Hepatic stellate cell (primary cell): ENCODE data around the gene LYRM4.

ENCODE experiments used
- DNase-seq: peaks from one replicate; pipeline ENCODE4 v3.0.0; 2011; ENCODE audit warnings: low spot score

Gene LYRM4

GRCh38 chr6:5146398-5146797 lies 114.4 kb downstream of the LYRM4 start:
- no peak for DNase-seq

GRCh38 chr6:5143634-5144311 lies 117.0 kb downstream of the LYRM4 start:
- DNase-seq, result peak; percentile 74

DNA sequence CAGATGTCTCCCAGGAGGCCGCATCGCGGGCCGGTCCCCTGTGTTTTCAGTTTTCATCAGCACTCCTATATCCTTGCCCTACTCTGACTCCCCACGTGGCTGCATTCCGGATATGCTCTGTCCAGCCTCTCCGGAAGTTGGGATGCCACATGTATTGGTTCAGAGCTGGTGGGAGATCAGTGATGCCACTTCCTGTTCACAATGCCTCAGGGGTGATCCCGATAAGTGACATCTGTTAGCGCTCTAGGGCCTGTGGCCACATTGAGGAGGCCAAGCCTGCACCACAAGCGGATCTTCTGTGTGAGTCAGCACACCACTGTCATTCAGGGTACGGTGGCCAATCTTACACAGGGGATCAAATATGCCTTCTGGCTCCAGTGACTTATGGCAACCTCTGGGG lies 117.8 kb downstream of the LYRM4 start:
- DNase-seq, result no peak

DNA sequence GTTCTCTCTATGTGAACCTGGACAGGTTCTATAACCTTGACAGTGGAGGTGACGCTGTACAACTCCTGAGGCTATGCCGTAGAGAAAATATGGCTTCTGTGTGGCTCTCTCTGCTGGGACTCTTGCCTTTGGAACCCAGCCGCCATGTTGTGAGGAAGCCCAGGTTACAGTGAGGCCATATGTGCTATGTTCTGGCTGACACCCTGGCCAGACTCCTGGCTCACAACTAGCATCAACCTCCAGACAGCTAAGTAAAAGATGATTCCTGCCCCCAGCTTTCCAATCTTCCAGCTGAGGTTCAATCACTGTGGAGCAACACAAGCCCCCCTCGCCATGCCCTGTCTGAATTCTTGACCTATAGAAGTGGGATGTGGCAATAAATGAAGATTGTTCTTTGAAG lies 118.6 kb downstream of the LYRM4 start:
- no peak for DNase-seq

DNA sequence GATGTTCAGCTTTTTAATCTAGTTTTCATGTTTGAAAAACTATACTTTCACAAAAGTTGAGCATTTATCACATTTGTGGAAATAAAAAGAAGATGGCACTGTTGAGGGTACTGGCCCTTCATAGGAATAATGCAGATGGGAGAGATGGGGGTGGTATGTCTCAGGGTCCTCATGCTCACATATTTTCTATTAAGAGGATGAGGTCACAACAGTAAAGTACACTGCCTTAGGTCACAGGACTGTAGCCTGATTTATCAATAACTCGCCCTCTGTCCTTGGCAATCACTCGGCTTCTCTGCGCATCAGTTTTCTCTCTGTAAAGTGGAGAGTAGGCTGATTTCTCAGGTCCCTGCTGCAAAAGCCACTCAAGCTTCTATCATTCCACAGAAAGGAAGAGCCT lies 119.7 kb downstream of the LYRM4 start:
- DNase-seq, result no peak

DNA sequence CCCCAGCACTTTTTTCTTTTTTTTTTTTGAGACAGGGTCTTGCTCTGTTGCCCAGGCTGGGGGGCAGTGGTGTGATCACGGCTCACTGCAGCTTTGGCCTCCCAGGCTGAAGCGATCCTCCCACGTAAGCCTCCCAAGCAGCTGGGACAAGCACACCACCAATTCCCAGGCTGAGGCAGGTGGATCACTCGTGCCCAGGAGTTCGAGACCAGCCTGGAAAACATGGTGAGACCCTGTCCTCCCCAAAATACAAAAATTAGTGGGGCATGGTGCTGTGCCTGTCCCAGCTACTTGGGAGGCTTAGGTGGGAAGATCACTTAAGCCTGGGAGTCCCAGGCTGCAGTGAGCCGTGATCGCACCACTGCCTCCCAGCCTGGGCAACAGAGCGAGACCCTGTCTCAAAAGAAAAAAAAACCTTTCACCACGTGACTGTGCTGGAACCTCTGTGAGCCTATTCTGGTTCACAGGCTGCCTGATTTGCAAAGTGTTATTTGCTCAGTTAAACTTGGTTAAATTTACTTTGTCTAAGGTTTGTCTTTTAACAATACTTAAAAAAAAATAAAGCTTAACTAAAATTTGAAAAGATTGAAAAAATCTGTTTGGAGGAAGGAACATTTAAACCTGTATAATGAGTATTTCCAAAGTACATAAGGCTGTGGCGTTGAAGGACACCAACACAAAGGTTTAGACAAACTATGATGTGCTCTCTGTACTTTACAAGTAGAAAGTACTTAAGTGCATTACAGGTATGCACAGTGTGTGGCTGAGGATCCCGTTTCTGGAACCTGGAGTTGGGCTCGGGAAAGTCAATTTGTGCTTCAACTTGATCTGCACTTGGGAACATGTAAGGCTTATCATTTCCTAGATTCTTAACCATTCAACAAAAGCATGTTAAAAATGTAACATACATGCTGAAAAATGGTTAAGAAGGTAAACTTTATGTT lies 120.7 kb downstream of the LYRM4 start:
- no peak for DNase-seq

GRCh38 chr6:5138995-5139827 lies 121.5 kb downstream of the LYRM4 start:
- DNase-seq, result no peak

DNA sequence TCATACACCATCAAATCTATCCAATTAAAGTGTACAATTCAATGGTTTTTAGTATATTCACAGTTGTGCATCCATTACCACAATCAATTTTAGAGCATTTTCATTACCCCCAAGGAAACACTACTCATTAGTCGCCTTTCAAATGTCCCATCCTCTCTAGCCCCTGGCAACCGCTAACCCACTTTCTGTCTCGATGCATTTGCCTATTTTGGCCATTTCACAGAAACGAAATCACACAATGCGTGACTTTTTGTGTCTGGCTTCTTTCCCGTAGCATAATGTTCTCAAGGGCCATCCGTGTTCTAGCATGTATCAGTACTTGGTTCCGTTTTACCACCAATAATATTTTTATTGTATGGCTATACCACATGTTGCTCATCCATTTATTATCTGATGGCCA lies 123.9 kb downstream of the LYRM4 start:
- DNase-seq, result no peak

- no peak for DNase-seq
Measured at GRCh38 chr6:5135788-5136376, 124.9 kb downstream of the LYRM4 start.

- DNase-seq, result no peak
Measured at GRCh38 chr6:5133943-5134342, 126.8 kb downstream of the LYRM4 start.

DNA sequence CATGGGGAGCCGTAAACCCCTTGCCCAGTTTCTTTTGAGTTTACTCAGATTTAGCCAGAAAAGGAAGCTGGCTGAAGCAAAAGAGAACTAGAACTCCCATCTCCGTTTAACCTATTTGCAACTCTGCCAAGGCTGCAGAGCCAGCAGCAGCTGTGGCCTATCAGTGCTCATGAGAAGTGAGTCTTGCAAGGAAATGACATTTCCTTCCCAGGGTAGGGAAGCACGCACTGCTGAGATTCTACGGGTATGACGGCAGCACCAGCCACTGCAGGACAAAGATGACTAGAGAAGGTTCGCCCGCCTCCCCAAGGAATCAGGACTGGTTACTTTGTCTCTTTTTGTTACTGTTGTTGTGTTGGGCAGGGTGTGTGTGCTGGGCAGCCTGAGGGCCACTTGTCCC lies 128.0 kb downstream of the LYRM4 start:
- DNase-seq, result peak; percentile 83

GRCh38 chr6:5130135-5130866 lies 130.4 kb downstream of the LYRM4 start:
- no peak for DNase-seq

DNA sequence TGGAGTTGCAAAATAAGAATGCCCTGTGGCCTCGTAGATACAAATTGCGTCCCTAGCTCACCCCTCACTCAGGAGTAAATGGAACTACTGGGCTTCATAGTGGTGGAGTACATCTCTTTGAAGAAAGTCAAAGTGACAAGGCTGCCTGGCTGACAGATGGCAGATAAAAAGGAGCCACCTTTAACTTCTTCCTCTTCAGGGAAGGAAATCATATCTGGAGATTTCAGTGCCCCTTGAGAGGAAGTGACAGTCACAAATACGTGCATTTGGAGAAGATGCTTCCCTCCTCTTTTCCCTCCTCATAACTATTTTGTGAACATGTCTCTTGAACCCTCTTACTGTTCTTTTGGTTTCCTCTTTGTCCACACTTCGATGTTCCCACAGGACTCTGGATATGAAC lies 132.4 kb downstream of the LYRM4 start:
- no peak for DNase-seq

- no peak for DNase-seq
Measured at GRCh38 chr6:5127106-5127687, 133.6 kb downstream of the LYRM4 start.

DNA sequence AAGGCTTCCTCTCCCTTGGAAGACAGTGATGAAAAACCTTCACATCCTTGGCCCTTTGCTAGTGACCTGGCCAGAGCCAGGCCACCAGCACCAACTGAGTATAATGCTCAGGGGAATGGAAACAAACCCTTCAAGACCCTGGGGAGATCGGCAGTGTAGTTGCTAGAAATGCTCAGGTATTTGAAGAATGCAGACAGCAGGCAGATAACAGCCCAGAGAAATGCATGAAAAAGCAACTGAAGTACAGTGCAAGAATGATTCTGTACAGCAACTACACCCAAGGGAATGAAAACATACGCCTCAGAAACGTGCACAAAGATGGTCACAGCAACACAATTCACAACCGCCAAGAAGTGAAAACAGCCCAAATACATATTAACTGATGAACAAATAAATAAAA lies 134.5 kb downstream of the LYRM4 start:
- DNase-seq, result peak; percentile 64

- DNase-seq, result peak; percentile 77
Measured at GRCh38 chr6:5125152-5126006, 135.4 kb downstream of the LYRM4 start.

DNA sequence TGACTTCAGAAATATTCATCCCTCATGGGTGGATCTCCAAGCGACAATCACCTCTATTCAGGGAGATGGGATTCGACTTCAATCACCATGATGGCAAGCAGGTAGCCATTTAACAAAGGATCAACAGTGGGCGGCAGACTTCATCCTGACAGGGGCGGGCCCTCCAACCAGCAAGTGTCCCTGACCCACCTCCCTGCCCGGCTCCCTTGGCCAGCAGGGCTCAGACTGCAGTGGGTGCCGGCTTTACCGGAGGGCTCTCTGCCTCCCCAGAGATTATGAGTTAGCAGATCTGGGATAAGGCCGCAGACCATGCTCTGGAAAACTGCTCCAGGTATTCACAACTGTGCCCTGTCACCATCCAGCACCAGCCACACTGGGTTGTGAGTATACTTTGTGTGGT lies 136.2 kb downstream of the LYRM4 start:
- no peak for DNase-seq

- DNase-seq, result no peak
Measured at GRCh38 chr6:5123296-5124143, 137.2 kb downstream of the LYRM4 start.

- no peak for DNase-seq
Measured at GRCh38 chr6:5122504-5123112, 138.1 kb downstream of the LYRM4 start.
